ENCODE data around the gene MARCHF9.

MARCHF9 gene

GRCh38 chr12:57777911-57778310, 23.0 kb downstream of the MARCHF9 start:
- no peak for DNase-seq (ENCODE audit: low read depth)
- H3K4me3 ChIP-seq (ENCODE audit: control insufficient read depth, low read depth, low read length): no peak overlapping the region
- no peak for TF ChIP-seq CTCF (IDR thresholded peaks at IDR 0.05; ENCODE audit: control insufficient read depth, insufficient read depth, low read depth, low read length, missing control alignments)

GRCh38 chr12:57779736-57780135, 24.8 kb downstream of the MARCHF9 start:
- no peak for TF ChIP-seq CTCF (IDR thresholded peaks at IDR 0.05; ENCODE audit: control insufficient read depth, insufficient read depth, low read depth, low read length, missing control alignments)
- no peak overlapping the region for H3K4me3 ChIP-seq (ENCODE audit: control insufficient read depth, low read depth, low read length)
- DNase-seq (ENCODE audit: low read depth): no peak

- TF ChIP-seq CTCF (IDR thresholded peaks at IDR 0.05; ENCODE audit: control insufficient read depth, insufficient read depth, low read depth, low read length, missing control alignments): no peak
- H3K4me3 ChIP-seq (ENCODE audit: control insufficient read depth, low read depth, low read length): no peak overlapping the region
- no peak for DNase-seq (ENCODE audit: low read depth)
These were observed 25.5 kb downstream of the MARCHF9 start for GRCh38 chr12:57780284-57780897.

GRCh38 chr12:57781244-57781643, 26.3 kb downstream of the MARCHF9 start:
- DNase-seq (ENCODE audit: low read depth): no peak
- TF ChIP-seq CTCF (IDR thresholded peaks at IDR 0.05; ENCODE audit: control insufficient read depth, insufficient read depth, low read depth, low read length, missing control alignments): no peak
- H3K4me3 ChIP-seq (ENCODE audit: control insufficient read depth, low read depth, low read length): no peak overlapping the region

GRCh38 chr12:57781801-57782200, 26.9 kb downstream of the MARCHF9 start:
- TF ChIP-seq CTCF (IDR thresholded peaks at IDR 0.05; ENCODE audit: control insufficient read depth, insufficient read depth, low read depth, low read length, missing control alignments): no peak
- H3K4me3 ChIP-seq (ENCODE audit: control insufficient read depth, low read depth, low read length): no peak overlapping the region
- no peak for DNase-seq (ENCODE audit: low read depth)

- H3K4me3 ChIP-seq (ENCODE audit: control insufficient read depth, low read depth, low read length): no peak overlapping the region
- DNase-seq (ENCODE audit: low read depth): no peak
- no peak for TF ChIP-seq CTCF (IDR thresholded peaks at IDR 0.05; ENCODE audit: control insufficient read depth, insufficient read depth, low read depth, low read length, missing control alignments)
These were observed 27.3 kb downstream of the MARCHF9 start for GRCh38 chr12:57782243-57782607.
